WTC11 (cell line): ENCODE results near the gene GLRA1. TPM values are rescaled to one million over a fixed set of nuclear protein-coding genes. Genes with fewer than 3 reads are reported as not detected.

ENCODE experiments used
- ATAC-seq: fragments of 200-7000 bp; cut with Tn5 transposase; 2 replicates; pipeline ENCODE4 v1.10.0; 2021; ENCODE audit warnings: mild to moderate bottlenecking, moderate library complexity
- CTCF ChIA-PET: fragments of 300-600 bp; sonication (Branson Sonifier 250); formaldehyde crosslinking; loops from one replicate; lab custom pipeline; 2021; ENCODE audit warnings: antibody characterized with exemption; lab: Charles Lee
- POLR2A ChIA-PET: fragments of 350-600 bp; sonication (Branson Sonifier 250); formaldehyde crosslinking; loops from one replicate; lab custom pipeline; 2021; ENCODE audit warnings: antibody characterized with exemption; lab: Charles Lee
- DNase-seq: peaks from one replicate; pipeline ENCODE4 v3.0.0; 2021; ENCODE audit warnings: low spot score
- H3K27ac Mint-ChIP-seq: 2 replicates; pipeline ENCODE4 v1.8.0; 2021; ENCODE audit warnings: mixed read lengths
- H3K27me3 Mint-ChIP-seq: 2 replicates; pipeline ENCODE4 v1.8.0; 2021; ENCODE audit warnings: low read depth, mild to moderate bottlenecking, moderate library complexity, mixed read lengths
- H3K36me3 Mint-ChIP-seq: 2 replicates; pipeline ENCODE4 v1.8.0; 2021; ENCODE audit warnings: mixed read lengths
- H3K4me1 Mint-ChIP-seq: 2 replicates; pipeline ENCODE4 v1.8.0; 2022; ENCODE audit warnings: mixed read lengths
- H3K4me3 Mint-ChIP-seq: 2 replicates; pipeline ENCODE4 v1.8.0; 2021; ENCODE audit warnings: mild to moderate bottlenecking, moderate library complexity, mixed read lengths
- H3K9me3 Mint-ChIP-seq: 2 replicates; pipeline ENCODE4 v1.8.0; 2021; ENCODE audit warnings: mixed read lengths
- CREB1 ChIP-seq: sonication (generic); formaldehyde crosslinking; IDR thresholded peaks from 2 replicates; pipeline ENCODE4 v1.8.0; 2023; ENCODE audit warnings: mild to moderate bottlenecking, missing genetic modification reagents
- ETV6 ChIP-seq: sonication (generic); formaldehyde crosslinking; IDR thresholded peaks from 2 replicates; pipeline ENCODE4 v1.8.1; 2022; ENCODE audit warnings: mild to moderate bottlenecking, missing genetic modification reagents
- FOXK1 ChIP-seq: sonication (generic); formaldehyde crosslinking; IDR thresholded peaks from 2 replicates; pipeline ENCODE4 v1.8.0; 2022; ENCODE audit warnings: mild to moderate bottlenecking, moderate library complexity, missing genetic modification reagents
- GRHL2 ChIP-seq: fragments of 250-450 bp; sonication (Bioruptor Pico); IDR thresholded peaks from 2 replicates; pipeline ENCODE4 v1.8.0; 2022; ENCODE audit warnings: mild to moderate bottlenecking, moderate library complexity; ENCODE audit not compliant: insufficient replicate concordance, severe bottlenecking
- JUN ChIP-seq: sonication (generic); formaldehyde crosslinking; IDR thresholded peaks from 2 replicates; pipeline ENCODE4 v1.8.0; 2023; ENCODE audit warnings: mild to moderate bottlenecking, missing genetic modification reagents
- NFE2L1 ChIP-seq: sonication (generic); formaldehyde crosslinking; IDR thresholded peaks from 2 replicates; pipeline ENCODE4 v1.8.1; 2023; ENCODE audit warnings: missing genetic modification reagents
- NR2C2 ChIP-seq: sonication (generic); formaldehyde crosslinking; IDR thresholded peaks from 2 replicates; pipeline ENCODE4 v1.8.0; 2022; ENCODE audit warnings: mild to moderate bottlenecking, missing genetic modification reagents
- TEAD4 ChIP-seq: sonication (generic); formaldehyde crosslinking; IDR thresholded peaks from 2 replicates; pipeline ENCODE4 v1.8.0; 2022; ENCODE audit warnings: mild to moderate bottlenecking, missing genetic modification reagents
- ZBTB21 ChIP-seq: sonication (generic); formaldehyde crosslinking; IDR thresholded peaks from 2 replicates; pipeline ENCODE4 v1.8.1; 2023; ENCODE audit warnings: mild to moderate bottlenecking, missing genetic modification reagents, borderline replicate concordance
- ZNF138 ChIP-seq: sonication (generic); formaldehyde crosslinking; conservative IDR thresholded peaks from 2 replicates; pipeline ENCODE4 v1.8.1; 2022; ENCODE audit warnings: mild to moderate bottlenecking, moderate library complexity, missing genetic modification reagents
- ZNF317 ChIP-seq: sonication (generic); formaldehyde crosslinking; IDR thresholded peaks from 2 replicates; pipeline ENCODE4 v1.8.1; 2023; ENCODE audit warnings: low read depth, mild to moderate bottlenecking, moderate library complexity, missing genetic modification reagents, borderline replicate concordance
- ZNF396 ChIP-seq: fragments of 250-450 bp; sonication (Bioruptor Pico); IDR thresholded peaks from 2 replicates; pipeline ENCODE4 v1.8.0; 2021; ENCODE audit warnings: mild to moderate bottlenecking, moderate library complexity, borderline replicate concordance
- ZNF423 ChIP-seq: fragments of 250-450 bp; sonication (Bioruptor Pico); IDR thresholded peaks from 2 replicates; pipeline ENCODE4 v2.1.2; 2022; ENCODE audit warnings: mild to moderate bottlenecking, moderate library complexity
- ZNF671 ChIP-seq: fragments of 250-450 bp; sonication (Bioruptor Pico); IDR thresholded peaks from 2 replicates; pipeline ENCODE4 v1.8.0; 2021; ENCODE audit warnings: mild to moderate bottlenecking
- total RNA-seq: library from RNA; stranded (reverse); gene quantifications from 3 replicates; pipeline ENCODE4 v1.2.3, GENCODE V29; 2021
- TF ChIP-seq, protein P1 (sequence below): fragments of 250-450 bp; sonication (Bioruptor Pico); IDR thresholded peaks from 2 replicates; pipeline ENCODE4 v1.9.0; 2021; ENCODE audit warnings: mild to moderate bottlenecking, borderline replicate concordance
- TF ChIP-seq, protein P2 (sequence below): sonication (generic); formaldehyde crosslinking; IDR thresholded peaks from 2 replicates; pipeline ENCODE4 v1.8.1; 2023; ENCODE audit warnings: mild to moderate bottlenecking, missing genetic modification reagents
- TF ChIP-seq, protein P3 (sequence below): sonication (generic); formaldehyde crosslinking; IDR thresholded peaks from 2 replicates; pipeline ENCODE4 v1.8.0; 2023; ENCODE audit warnings: missing genetic modification reagents
- TF ChIP-seq, protein P4 (sequence below): sonication (generic); formaldehyde crosslinking; IDR thresholded peaks from 2 replicates; pipeline ENCODE4 v1.8.1; 2023; ENCODE audit warnings: mild to moderate bottlenecking, missing genetic modification reagents, borderline replicate concordance
- TF ChIP-seq, protein P5 (sequence below): sonication (generic); formaldehyde crosslinking; IDR thresholded peaks from 2 replicates; pipeline ENCODE4 v1.8.0; 2022; ENCODE audit warnings: mild to moderate bottlenecking, missing genetic modification reagents
- TF ChIP-seq, protein P6 (sequence below): sonication (generic); formaldehyde crosslinking; IDR thresholded peaks from 2 replicates; pipeline ENCODE4 v1.8.1; 2023; ENCODE audit warnings: mild to moderate bottlenecking, moderate library complexity, missing genetic modification reagents
- TF ChIP-seq, protein P7 (sequence below): sonication (generic); formaldehyde crosslinking; IDR thresholded peaks from 2 replicates; pipeline ENCODE4 v1.8.0; 2022; ENCODE audit warnings: mild to moderate bottlenecking, missing genetic modification reagents

The GLRA1 gene
- total RNA-seq, 1 experiment from 2014 or later = not detected

DNA sequence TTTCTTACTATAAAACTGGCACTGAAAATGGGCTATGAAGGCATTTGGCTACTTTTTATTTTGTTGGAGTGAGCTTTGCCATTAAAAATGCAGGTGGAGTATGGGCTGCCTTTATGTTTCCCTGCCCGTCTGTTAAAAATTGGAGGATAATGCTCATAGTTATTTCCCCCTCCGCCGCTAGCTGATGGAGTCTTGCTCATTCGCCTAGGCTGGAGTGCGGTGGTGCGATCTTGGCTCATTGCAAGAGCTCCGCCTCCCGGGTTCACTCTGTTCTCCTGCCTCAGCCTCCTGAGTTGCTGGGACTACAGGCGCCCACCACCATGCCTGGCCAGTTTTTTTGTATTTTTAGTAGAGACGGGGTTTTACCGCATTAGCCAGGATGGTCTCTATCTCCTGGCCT lies 144.3 kb downstream of the GLRA1 start (continued):
- TF ChIP-seq, protein P1, sequence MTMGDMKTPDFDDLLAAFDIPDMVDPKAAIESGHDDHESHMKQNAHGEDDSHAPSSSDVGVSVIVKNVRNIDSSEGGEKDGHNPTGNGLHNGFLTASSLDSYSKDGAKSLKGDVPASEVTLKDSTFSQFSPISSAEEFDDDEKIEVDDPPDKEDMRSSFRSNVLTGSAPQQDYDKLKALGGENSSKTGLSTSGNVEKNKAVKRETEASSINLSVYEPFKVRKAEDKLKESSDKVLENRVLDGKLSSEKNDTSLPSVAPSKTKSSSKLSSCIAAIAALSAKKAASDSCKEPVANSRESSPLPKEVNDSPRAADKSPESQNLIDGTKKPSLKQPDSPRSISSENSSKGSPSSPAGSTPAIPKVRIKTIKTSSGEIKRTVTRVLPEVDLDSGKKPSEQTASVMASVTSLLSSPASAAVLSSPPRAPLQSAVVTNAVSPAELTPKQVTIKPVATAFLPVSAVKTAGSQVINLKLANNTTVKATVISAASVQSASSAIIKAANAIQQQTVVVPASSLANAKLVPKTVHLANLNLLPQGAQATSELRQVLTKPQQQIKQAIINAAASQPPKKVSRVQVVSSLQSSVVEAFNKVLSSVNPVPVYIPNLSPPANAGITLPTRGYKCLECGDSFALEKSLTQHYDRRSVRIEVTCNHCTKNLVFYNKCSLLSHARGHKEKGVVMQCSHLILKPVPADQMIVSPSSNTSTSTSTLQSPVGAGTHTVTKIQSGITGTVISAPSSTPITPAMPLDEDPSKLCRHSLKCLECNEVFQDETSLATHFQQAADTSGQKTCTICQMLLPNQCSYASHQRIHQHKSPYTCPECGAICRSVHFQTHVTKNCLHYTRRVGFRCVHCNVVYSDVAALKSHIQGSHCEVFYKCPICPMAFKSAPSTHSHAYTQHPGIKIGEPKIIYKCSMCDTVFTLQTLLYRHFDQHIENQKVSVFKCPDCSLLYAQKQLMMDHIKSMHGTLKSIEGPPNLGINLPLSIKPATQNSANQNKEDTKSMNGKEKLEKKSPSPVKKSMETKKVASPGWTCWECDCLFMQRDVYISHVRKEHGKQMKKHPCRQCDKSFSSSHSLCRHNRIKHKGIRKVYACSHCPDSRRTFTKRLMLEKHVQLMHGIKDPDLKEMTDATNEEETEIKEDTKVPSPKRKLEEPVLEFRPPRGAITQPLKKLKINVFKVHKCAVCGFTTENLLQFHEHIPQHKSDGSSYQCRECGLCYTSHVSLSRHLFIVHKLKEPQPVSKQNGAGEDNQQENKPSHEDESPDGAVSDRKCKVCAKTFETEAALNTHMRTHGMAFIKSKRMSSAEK (CRISPR knock-in tag) = no peak
- TF ChIP-seq ETV6 (CRISPR knock-in tag) (no peak), ZNF671 (CRISPR knock-in tag) (no peak), JUN (no peak), ZNF317 (CRISPR knock-in tag) (no peak), ZNF396 (no peak), ZNF138 (CRISPR knock-in tag) (no peak), ZBTB21 (CRISPR knock-in tag) (no peak), NFE2L1 (CRISPR knock-in tag) (no peak), CREB1 (no peak), NR2C2 (no peak)
- TF ChIP-seq, protein P2, sequence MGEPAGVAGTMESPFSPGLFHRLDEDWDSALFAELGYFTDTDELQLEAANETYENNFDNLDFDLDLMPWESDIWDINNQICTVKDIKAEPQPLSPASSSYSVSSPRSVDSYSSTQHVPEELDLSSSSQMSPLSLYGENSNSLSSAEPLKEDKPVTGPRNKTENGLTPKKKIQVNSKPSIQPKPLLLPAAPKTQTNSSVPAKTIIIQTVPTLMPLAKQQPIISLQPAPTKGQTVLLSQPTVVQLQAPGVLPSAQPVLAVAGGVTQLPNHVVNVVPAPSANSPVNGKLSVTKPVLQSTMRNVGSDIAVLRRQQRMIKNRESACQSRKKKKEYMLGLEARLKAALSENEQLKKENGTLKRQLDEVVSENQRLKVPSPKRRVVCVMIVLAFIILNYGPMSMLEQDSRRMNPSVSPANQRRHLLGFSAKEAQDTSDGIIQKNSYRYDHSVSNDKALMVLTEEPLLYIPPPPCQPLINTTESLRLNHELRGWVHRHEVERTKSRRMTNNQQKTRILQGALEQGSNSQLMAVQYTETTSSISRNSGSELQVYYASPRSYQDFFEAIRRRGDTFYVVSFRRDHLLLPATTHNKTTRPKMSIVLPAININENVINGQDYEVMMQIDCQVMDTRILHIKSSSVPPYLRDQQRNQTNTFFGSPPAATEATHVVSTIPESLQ (CRISPR knock-in tag) = no peak
- TF ChIP-seq, protein P3, sequence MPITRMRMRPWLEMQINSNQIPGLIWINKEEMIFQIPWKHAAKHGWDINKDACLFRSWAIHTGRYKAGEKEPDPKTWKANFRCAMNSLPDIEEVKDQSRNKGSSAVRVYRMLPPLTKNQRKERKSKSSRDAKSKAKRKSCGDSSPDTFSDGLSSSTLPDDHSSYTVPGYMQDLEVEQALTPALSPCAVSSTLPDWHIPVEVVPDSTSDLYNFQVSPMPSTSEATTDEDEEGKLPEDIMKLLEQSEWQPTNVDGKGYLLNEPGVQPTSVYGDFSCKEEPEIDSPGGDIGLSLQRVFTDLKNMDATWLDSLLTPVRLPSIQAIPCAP (CRISPR knock-in tag) = no peak
- TF ChIP-seq, protein P4, sequence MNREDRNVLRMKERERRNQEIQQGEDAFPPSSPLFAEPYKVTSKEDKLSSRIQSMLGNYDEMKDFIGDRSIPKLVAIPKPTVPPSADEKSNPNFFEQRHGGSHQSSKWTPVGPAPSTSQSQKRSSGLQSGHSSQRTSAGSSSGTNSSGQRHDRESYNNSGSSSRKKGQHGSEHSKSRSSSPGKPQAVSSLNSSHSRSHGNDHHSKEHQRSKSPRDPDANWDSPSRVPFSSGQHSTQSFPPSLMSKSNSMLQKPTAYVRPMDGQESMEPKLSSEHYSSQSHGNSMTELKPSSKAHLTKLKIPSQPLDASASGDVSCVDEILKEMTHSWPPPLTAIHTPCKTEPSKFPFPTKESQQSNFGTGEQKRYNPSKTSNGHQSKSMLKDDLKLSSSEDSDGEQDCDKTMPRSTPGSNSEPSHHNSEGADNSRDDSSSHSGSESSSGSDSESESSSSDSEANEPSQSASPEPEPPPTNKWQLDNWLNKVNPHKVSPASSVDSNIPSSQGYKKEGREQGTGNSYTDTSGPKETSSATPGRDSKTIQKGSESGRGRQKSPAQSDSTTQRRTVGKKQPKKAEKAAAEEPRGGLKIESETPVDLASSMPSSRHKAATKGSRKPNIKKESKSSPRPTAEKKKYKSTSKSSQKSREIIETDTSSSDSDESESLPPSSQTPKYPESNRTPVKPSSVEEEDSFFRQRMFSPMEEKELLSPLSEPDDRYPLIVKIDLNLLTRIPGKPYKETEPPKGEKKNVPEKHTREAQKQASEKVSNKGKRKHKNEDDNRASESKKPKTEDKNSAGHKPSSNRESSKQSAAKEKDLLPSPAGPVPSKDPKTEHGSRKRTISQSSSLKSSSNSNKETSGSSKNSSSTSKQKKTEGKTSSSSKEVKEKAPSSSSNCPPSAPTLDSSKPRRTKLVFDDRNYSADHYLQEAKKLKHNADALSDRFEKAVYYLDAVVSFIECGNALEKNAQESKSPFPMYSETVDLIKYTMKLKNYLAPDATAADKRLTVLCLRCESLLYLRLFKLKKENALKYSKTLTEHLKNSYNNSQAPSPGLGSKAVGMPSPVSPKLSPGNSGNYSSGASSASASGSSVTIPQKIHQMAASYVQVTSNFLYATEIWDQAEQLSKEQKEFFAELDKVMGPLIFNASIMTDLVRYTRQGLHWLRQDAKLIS (CRISPR knock-in tag) = no peak

DNA sequence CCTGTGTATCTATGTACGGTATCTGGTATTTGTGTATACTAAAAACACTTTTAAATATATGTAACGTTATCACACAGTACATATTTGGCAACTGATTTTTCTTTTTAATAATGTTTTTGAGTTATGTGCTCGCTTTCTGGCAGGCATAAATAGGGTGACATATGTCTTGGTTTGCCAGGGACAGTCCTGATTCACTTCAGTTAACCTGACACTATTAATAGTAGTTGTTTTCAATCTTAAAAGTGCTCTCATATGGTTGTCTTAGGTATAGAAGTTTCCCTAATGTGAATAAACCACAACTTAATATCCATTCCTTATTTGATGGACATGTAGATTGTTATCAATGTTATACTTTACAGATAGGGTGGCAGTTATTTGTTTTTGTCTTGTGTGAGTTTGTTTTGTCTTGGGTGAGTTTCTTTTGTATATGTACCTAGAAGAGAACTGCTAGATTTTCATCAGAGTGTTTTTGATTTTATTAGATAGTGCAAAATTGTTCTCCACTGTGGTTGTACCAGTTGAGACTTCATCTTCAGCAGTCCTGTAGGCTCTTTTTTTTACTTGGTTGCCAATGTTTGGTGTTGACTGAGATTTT lies 145.0 kb downstream of the GLRA1 start:
- H3K27me3 Mint-ChIP-seq = no peaks in the 10 kb centered on the region
- peak overlapping the region; percentile 42; the same call in 1 of the 2 replicates for H3K4me3 Mint-ChIP-seq
- H3K27ac Mint-ChIP-seq = 0 out of 2 replicates have a peak overlapping the region, but pooled peaks have one; percentile 58
- H3K9me3 Mint-ChIP-seq = no peaks in the 10 kb centered on the region
- peaks cover 23% of the 10 kb centered on the region for H3K36me3 Mint-ChIP-seq
- CTCF ChIA-PET = no interaction called here
- ATAC-seq (no peak), DNase-seq (no peak)
- H3K4me1 Mint-ChIP-seq = peaks cover 86% of the 10 kb centered on the region
- POLR2A ChIA-PET = no interaction called here
- TF ChIP-seq, protein P5, sequence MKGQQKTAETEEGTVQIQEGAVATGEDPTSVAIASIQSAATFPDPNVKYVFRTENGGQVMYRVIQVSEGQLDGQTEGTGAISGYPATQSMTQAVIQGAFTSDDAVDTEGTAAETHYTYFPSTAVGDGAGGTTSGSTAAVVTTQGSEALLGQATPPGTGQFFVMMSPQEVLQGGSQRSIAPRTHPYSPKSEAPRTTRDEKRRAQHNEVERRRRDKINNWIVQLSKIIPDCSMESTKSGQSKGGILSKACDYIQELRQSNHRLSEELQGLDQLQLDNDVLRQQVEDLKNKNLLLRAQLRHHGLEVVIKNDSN = no peak
- TF ChIP-seq NR2C2 = no peak
- TF ChIP-seq, protein P6, sequence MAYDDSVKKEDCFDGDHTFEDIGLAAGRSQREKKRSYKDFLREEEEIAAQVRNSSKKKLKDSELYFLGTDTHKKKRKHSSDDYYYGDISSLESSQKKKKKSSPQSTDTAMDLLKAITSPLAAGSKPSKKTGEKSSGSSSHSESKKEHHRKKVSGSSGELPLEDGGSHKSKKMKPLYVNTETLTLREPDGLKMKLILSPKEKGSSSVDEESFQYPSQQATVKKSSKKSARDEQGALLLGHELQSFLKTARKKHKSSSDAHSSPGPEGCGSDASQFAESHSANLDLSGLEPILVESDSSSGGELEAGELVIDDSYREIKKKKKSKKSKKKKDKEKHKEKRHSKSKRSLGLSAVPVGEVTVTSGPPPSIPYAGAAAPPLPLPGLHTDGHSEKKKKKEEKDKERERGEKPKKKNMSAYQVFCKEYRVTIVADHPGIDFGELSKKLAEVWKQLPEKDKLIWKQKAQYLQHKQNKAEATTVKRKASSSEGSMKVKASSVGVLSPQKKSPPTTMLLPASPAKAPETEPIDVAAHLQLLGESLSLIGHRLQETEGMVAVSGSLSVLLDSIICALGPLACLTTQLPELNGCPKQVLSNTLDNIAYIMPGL (CRISPR knock-in tag) = no peak
- no peak for TF ChIP-seq GRHL2
- TF ChIP-seq FOXK1 = no peak
- no peak for TF ChIP-seq TEAD4 (CRISPR knock-in tag)
- TF ChIP-seq ETV6 (CRISPR knock-in tag) = no peak
- no peak for TF ChIP-seq ZNF423 (CRISPR knock-in tag)
- TF ChIP-seq, protein P7, sequence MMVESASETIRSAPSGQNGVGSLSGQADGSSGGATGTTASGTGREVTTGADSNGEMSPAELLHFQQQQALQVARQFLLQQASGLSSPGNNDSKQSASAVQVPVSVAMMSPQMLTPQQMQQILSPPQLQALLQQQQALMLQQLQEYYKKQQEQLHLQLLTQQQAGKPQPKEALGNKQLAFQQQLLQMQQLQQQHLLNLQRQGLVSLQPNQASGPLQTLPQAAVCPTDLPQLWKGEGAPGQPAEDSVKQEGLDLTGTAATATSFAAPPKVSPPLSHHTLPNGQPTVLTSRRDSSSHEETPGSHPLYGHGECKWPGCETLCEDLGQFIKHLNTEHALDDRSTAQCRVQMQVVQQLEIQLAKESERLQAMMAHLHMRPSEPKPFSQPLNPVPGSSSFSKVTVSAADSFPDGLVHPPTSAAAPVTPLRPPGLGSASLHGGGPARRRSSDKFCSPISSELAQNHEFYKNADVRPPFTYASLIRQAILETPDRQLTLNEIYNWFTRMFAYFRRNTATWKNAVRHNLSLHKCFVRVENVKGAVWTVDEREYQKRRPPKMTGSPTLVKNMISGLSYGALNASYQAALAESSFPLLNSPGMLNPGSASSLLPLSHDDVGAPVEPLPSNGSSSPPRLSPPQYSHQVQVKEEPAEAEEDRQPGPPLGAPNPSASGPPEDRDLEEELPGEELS (CRISPR knock-in tag) = no peak
- TF ChIP-seq ZNF138 (CRISPR knock-in tag) = no peak
